Lung (tissue), 12 donors: ENCODE data around the gene TEDC2. TPM values are rescaled to one million over a fixed set of nuclear protein-coding genes. Genes with fewer than 3 reads are reported as not detected.
A peak's percentile ranks its signal among the peaks of the same experiment; 100 is the strongest.
"Not testable (repeated sequence)": the region's sequence is repeated elsewhere in the genome, so short reads cannot be mapped to it uniquely, and the experiment has no call there.

Source experiments
- ATAC-seq: fragments of 200-7000 bp; cut with Tn5 transposase; one replicate; pipeline ENCODE4 v1.9.1; 2020; ENCODE audit warnings: moderate number of reproducible peaks; ENCODE audit not compliant: insufficient read depth, low FRiP score
- DNase-seq, 3 donors: peaks; one replicate each; pipeline ENCODE4 v3.0.0-alpha.2; 2013 to 2017
- H3K27ac ChIP-seq, 2 donors: one replicate each; pipeline ENCODE4 v1.5.1; 2013; ENCODE audit warnings: mild to moderate bottlenecking in 2 of 2, moderate library complexity in 2 of 2, control low read depth in 1 of 2, inconsistent platforms in 1 of 2, low read depth in 1 of 2, low read length in 1 of 2
- H3K27me3 ChIP-seq, 3 donors: one replicate each; pipeline ENCODE4 v1.5.1; 2013; ENCODE audit warnings: low read length in 2 of 3; ENCODE audit not compliant: control insufficient read depth in 3 of 3, insufficient read depth in 3 of 3
- H3K36me3 ChIP-seq, 4 donors: one replicate each; pipeline ENCODE4 v1.5.1; 2013; ENCODE audit warnings: low read length in 4 of 4, mild to moderate bottlenecking in 1 of 4, moderate library complexity in 1 of 4; ENCODE audit not compliant: control insufficient read depth in 4 of 4, insufficient read depth in 4 of 4
- H3K4me1 ChIP-seq, 5 donors: one replicate each; pipeline ENCODE4 v1.5.1; 2013; ENCODE audit warnings: low read length in 5 of 5, mild to moderate bottlenecking in 2 of 5, moderate library complexity in 1 of 5; ENCODE audit not compliant: control insufficient read depth in 5 of 5, insufficient read depth in 5 of 5
- H3K4me3 ChIP-seq: one replicate; pipeline ENCODE4 v1.5.1; 2013; ENCODE audit warnings: mild to moderate bottlenecking, control low read depth, moderate library complexity
- H3K9ac ChIP-seq, 2 donors: one replicate each; pipeline ENCODE4 v1.5.1; 2013; ENCODE audit warnings: low read length in 2 of 2, control low read depth in 1 of 2; ENCODE audit not compliant: insufficient read depth in 1 of 2
- H3K9me3 ChIP-seq, 4 donors: one replicate each; pipeline ENCODE4 v1.5.1; 2013; ENCODE audit warnings: low read length in 3 of 4, mild to moderate bottlenecking in 1 of 4, moderate library complexity in 1 of 4; ENCODE audit not compliant: control insufficient read depth in 4 of 4, insufficient read depth in 3 of 4
- WGBS, 2 donors: extraction: QIAGEN DNeasy Blood & Tissue Kit; methylation state at CpG; one replicate each; pipeline ENCODE4 v1.1.7; 2013; 5-methylcytosine and 5-hydroxymethylcytosine counted together
- polyA plus RNA-seq, 2 donors: library from polyadenylated mRNA; stranded (reverse); fragments of 200-250 nt; gene quantifications; one replicate each; pipeline ENCODE4 v1.2.1, GENCODE V29; 2013
- total RNA-seq, 2 donors: library from RNA; depleted of rRNA in 1 of 2; stranded (reverse); fragments of >200 nt in 1 of 2; gene quantifications; one replicate each; pipeline ENCODE4 v1.2.1, GENCODE V29; 2014 to 2021
- TF ChIP-seq, protein P1 (sequence below): IDR thresholded peaks from 2 replicates; pipeline ENCODE4 v1.5.1; 2012; ENCODE audit warnings: mild to moderate bottlenecking; ENCODE audit errors: control extremely low read depth, extremely low read depth
- donor health status: control.
- donor health status: control.
- donor health status: Bipolar disorder and iron deficiency.
- donor health status: healthy.
- donor health status: DM: yes; HTN: yes; CAD: no.

The TEDC2 gene
- total and polyA plus RNA-seq, 4 donors, result 1.1 to 3.6 (median 2.2) TPM

- DNase-seq (no peak), ATAC-seq (no peak)
- 92 to 95% methylated on average over 3 of the region's 3 CpGs for WGBS, 2 donors
- H3K9me3 ChIP-seq, result no peaks in the 10 kb centered on the region
- peak overlapping the region in 1 of 2 donors; percentile 8 for H3K27ac ChIP-seq
- peaks cover 0 to 2% (median 0%) of the 10 kb centered on the region in 3 donors for H3K27me3 ChIP-seq
- H3K4me1 ChIP-seq, result peaks cover 8 to 49% (median 20%) of the 10 kb centered on the region in 5 donors
- H3K4me3 ChIP-seq, result no peak overlapping the region
- peaks cover 0 to 2% (median 0%) of the 10 kb centered on the region in 4 donors for H3K36me3 ChIP-seq
- TF ChIP-seq, protein P1, sequence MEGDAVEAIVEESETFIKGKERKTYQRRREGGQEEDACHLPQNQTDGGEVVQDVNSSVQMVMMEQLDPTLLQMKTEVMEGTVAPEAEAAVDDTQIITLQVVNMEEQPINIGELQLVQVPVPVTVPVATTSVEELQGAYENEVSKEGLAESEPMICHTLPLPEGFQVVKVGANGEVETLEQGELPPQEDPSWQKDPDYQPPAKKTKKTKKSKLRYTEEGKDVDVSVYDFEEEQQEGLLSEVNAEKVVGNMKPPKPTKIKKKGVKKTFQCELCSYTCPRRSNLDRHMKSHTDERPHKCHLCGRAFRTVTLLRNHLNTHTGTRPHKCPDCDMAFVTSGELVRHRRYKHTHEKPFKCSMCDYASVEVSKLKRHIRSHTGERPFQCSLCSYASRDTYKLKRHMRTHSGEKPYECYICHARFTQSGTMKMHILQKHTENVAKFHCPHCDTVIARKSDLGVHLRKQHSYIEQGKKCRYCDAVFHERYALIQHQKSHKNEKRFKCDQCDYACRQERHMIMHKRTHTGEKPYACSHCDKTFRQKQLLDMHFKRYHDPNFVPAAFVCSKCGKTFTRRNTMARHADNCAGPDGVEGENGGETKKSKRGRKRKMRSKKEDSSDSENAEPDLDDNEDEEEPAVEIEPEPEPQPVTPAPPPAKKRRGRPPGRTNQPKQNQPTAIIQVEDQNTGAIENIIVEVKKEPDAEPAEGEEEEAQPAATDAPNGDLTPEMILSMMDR, result no peak
- H3K9ac ChIP-seq, result no peak overlapping the region
Observed at GRCh38 chr16:2477327-2477726, 17.4 kb downstream of the TEDC2 start.

DNA sequence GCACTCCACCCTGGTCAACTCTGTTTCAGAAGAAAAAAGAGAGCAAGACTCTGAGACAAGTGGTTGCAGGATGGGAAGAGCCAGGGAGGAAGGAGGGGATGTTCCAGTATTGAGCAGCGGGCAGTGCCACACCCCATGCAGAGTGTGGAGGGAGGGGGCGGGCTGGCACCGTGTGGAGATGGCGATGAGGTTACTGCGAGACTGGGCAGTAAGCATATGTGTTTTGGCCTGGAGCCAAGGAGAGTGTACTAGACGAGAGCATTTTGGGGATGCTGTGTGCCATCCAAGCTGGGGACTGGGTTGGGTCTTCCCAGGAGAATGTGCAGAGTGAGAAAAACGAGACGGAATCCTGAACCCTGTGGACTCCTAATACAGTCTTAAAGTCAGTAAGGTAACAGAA is 18.4 kb downstream of the TEDC2 start:
- Histone ChIP-seq H3K27me3 (no peaks in the 10 kb centered on the region), H3K4me1 (peaks cover 2 to 49% (median 19%) of the 10 kb centered on the region in 5 donors), H3K36me3 (no peaks in the 10 kb centered on the region), H3K9ac (no peak overlapping the region), H3K4me3 (no peak overlapping the region), H3K9me3 (no peaks in the 10 kb centered on the region), H3K27ac (no peak overlapping the region)
- ATAC-seq (no peak), DNase-seq (no peak)
- TF ChIP-seq, protein P1, result no peak
- 64 to 77% methylated on average over 8 of the region's 8 CpGs for WGBS, 2 donors

GRCh38 chr16:2479996-2480395 is 20.1 kb downstream of the TEDC2 start:
- 94 to 96% methylated on average over 10 of the region's 10 CpGs for WGBS, 2 donors

DNA sequence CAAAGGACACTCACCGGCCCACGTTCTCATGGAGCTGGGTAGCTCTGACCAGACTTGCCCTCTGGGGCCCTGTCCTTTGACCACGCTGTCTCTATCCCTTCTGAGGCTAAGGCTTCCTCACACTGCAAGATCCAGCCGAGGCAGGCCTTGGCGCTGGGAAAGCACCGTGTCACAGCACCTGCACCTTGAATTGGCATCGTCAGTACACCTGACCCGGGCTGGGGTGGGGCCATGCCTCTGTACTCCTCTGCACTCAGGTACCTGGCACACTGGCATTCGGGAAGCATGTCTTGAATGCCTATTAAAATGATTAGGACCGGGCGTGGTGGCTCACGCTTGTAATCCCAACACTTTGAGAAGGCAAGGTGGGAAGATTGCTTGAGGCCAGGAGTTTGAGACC is 21.0 kb downstream of the TEDC2 start:
- Histone ChIP-seq H3K36me3 (no peaks in the 10 kb centered on the region), H3K27me3 (no peaks in the 10 kb centered on the region), H3K27ac (peak overlapping the region in 1 of 2 donors; percentile 73), H3K4me3 (no peak overlapping the region), H3K9ac (no peak overlapping the region), H3K4me1 (peaks cover 0 to 55% (median 11%) of the 10 kb centered on the region in 5 donors), H3K9me3 (no peaks in the 10 kb centered on the region)
- DNase-seq (no peak), ATAC-seq (peak; percentile 60)
- 73 to 86% methylated on average over 12 of the region's 12 CpGs for WGBS, 2 donors
- TF ChIP-seq, protein P1, result no peak

More at GRCh38 chr16:2479996-2480395, 20.1 kb downstream of the TEDC2 start:
- peaks cover 4 to 56% (median 13%) of the 10 kb centered on the region in 5 donors for H3K4me1 ChIP-seq
- ATAC-seq, H3K4me3 ChIP-seq, H3K36me3 ChIP-seq, H3K27me3 ChIP-seq, H3K9ac ChIP-seq, H3K9me3 ChIP-seq, DNase-seq, H3K27ac ChIP-seq: not testable (repeated sequence)
